Gastroesophageal sphincter (tissue), 4 donors: ENCODE results near the gene TEX53. TPM values are rescaled to one million over a fixed set of nuclear protein-coding genes. Genes with fewer than 3 reads are reported as not detected.

Experiments used
- ATAC-seq: fragments of 150-250 bp; one replicate; pipeline ENCODE4 v1.9.1; 2016; ENCODE audit warnings: mild to moderate bottlenecking, moderate library complexity
- H3K27ac ChIP-seq, 4 donors: fragments of 200-600 bp; sonication (generic) in 3 of 4; 1 replicate in 3 of 4; 2 replicates in 1 of 4; pipeline ENCODE4 v1.5.1; 2016 to 2019
- H3K27me3 ChIP-seq: fragments of 200-600 bp; sonication (generic); one replicate; pipeline ENCODE4 v1.5.1; 2019
- H3K36me3 ChIP-seq, 2 donors: fragments of 200-600 bp; sonication (generic); one replicate each; pipeline ENCODE4 v1.5.1; 2019; ENCODE audit warnings: control low read depth in 1 of 2
- H3K4me1 ChIP-seq, 3 donors: fragments of 200-600 bp; sonication (generic); 1 replicate in 2 of 3; 2 replicates in 1 of 3; pipeline ENCODE4 v1.5.1; 2016 to 2019; ENCODE audit warnings: control low read depth in 2 of 3
- H3K4me3 ChIP-seq, 2 donors: fragments of 200-600 bp; sonication (generic); one replicate each; pipeline ENCODE4 v1.5.1; 2019; ENCODE audit warnings: mild to moderate bottlenecking in 1 of 2, moderate library complexity in 1 of 2
- H3K9me3 ChIP-seq, 3 donors: fragments of 200-600 bp; sonication (generic); one replicate each; pipeline ENCODE4 v1.5.1; 2017 to 2019; ENCODE audit warnings: control low read depth in 2 of 3
- EP300 ChIP-seq: sonication (generic); formaldehyde crosslinking; IDR thresholded peaks from one replicate; pipeline ENCODE4 v1.6.1; 2017; ENCODE audit warnings: antibody characterized with exemption, mild to moderate bottlenecking
- POLR2A ChIP-seq, 2 donors: fragments of 450-650 bp; IDR thresholded peaks; one replicate each; pipeline ENCODE4 v1.6.1; 2017; ENCODE audit warnings: antibody characterized with exemption in 2 of 2, mild to moderate bottlenecking in 2 of 2, moderate library complexity in 1 of 2
- POLR2AphosphoS5 ChIP-seq: sonication (generic); formaldehyde crosslinking; IDR thresholded peaks from one replicate; pipeline ENCODE4 v1.6.1; 2017; ENCODE audit warnings: antibody characterized with exemption
- WGBS, 2 donors: methylation state at CpG; one replicate each; pipeline ENCODE4 v1.1.5; 2018; ENCODE audit warnings: low coverage in 1 of 2; 5-methylcytosine and 5-hydroxymethylcytosine counted together
- total RNA-seq, 4 donors: library from RNA; depleted of rRNA; stranded (reverse); fragments of >200 nt; gene quantifications; one replicate each; pipeline ENCODE4 v1.1.0, GENCODE V29; 2016
- TF ChIP-seq, protein P1 (sequence below), 4 experiments: fragments of 200-600 bp in 2 of 4; fragments of 450-650 bp in 2 of 4; sonication (generic) in 1 of 4; IDR thresholded peaks; one replicate each; pipeline ENCODE4 v1.5.1; 2017 to 2019; ENCODE audit warnings: antibody characterized with exemption in 4 of 4, mild to moderate bottlenecking in 2 of 4, moderate library complexity in 2 of 4

Gene TEX53
- total RNA-seq, 4 donors from 2014 or later = not detected

DNA sequence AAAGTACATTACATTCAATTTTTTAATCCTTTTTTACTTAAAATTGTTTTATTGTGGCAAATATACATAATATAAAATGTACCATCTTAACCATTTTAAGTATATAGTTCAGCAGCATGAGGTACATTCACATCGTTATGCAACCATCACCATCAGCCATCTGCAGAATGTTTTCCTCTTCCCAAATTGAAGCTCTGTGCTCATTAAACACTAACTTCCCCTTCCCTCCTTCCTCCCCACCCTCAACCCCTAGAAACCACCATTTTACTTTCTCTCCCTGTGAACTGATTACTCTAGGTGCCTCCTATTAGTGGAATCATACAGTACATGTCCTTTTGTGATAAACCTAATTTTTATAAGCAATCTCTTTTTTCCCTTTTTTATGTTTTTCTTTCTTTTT is 15.6 kb downstream of the TEX53 start:
- ATAC-seq = no peak
- Histone ChIP-seq H3K9me3 (no peaks in the 10 kb centered on the region), H3K27me3 (no peaks in the 10 kb centered on the region), H3K4me3 (no peak overlapping the region), H3K4me1 (no peaks in the 10 kb centered on the region), H3K36me3 (peaks cover 0 to 96% of the 10 kb centered on the region in 2 donors), H3K27ac (no peak overlapping the region)
- 58 to 67% methylated on average over 1 of the region's 1 CpG for WGBS, 2 donors
- no peak for TF ChIP-seq POLR2AphosphoS5
- no peak for TF ChIP-seq POLR2A (IDR thresholded peaks at IDR 0.05)
- TF ChIP-seq, protein P1, sequence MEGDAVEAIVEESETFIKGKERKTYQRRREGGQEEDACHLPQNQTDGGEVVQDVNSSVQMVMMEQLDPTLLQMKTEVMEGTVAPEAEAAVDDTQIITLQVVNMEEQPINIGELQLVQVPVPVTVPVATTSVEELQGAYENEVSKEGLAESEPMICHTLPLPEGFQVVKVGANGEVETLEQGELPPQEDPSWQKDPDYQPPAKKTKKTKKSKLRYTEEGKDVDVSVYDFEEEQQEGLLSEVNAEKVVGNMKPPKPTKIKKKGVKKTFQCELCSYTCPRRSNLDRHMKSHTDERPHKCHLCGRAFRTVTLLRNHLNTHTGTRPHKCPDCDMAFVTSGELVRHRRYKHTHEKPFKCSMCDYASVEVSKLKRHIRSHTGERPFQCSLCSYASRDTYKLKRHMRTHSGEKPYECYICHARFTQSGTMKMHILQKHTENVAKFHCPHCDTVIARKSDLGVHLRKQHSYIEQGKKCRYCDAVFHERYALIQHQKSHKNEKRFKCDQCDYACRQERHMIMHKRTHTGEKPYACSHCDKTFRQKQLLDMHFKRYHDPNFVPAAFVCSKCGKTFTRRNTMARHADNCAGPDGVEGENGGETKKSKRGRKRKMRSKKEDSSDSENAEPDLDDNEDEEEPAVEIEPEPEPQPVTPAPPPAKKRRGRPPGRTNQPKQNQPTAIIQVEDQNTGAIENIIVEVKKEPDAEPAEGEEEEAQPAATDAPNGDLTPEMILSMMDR (IDR thresholded peaks at IDR 0.05) = no peak
- no peak for TF ChIP-seq EP300

DNA sequence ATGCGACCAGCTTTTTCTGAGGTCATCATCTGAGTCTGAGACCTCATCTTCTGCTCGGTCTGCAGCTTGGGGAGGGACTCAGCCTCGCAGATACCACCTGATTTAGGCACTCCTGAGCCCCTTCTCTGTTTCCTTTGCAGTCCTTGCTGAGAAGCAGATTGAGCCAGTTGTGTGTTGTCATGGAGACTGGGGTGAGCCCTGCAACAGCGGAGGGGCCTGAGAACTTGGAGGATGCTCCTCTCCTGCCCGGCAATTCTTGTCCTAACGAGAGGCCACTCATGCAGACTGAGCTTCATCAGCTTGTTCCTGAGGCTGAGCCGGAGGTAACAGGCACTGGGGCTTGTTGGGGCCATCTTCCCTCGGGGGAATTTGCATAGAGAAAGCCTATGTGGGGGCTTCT is 19.2 kb downstream of the TEX53 start:
- no peaks in the 10 kb centered on the region for H3K27me3 ChIP-seq
- H3K27ac ChIP-seq = no peak overlapping the region
- peaks cover 0 to 100% of the 10 kb centered on the region in 2 donors for H3K36me3 ChIP-seq
- no peak for ATAC-seq
- TF ChIP-seq EP300 (no peak), POLR2AphosphoS5 (no peak), POLR2A (IDR thresholded peaks at IDR 0.05) (no peak)
- TF ChIP-seq, protein P1 (IDR thresholded peaks at IDR 0.05) = no peak
- 92 to 100% methylated on average over 2 to 3 of the region's 8 CpGs for WGBS, 2 donors
- no peaks in the 10 kb centered on the region for H3K9me3 ChIP-seq
- no peak overlapping the region for H3K4me3 ChIP-seq
- no peaks in the 10 kb centered on the region for H3K4me1 ChIP-seq

DNA sequence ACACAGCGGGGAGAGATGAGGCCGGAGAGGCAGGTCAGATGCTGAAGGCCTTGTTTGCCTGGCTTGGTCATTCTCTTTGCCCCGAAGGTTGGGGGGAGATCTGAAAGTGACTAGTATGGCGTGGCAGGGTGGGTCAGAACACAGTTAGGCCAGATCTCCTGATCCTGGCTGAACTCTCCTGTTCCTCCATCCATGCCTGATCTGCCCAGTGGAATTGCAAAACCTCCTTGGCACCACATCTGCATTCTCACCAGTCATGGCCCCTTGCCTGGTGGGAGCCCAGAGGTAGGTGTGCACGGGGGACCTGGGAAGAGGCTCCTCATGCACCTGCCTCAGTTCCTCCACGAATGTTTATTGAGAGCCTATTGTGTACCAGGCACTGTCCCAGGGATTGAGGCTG is 23.2 kb downstream of the TEX53 start:
- Histone ChIP-seq H3K4me3 (no peak overlapping the region), H3K9me3 (no peaks in the 10 kb centered on the region), H3K27me3 (no peaks in the 10 kb centered on the region), H3K4me1 (no peaks in the 10 kb centered on the region), H3K36me3 (peaks cover 4 to 100% of the 10 kb centered on the region in 2 donors), H3K27ac (no peak overlapping the region)
- no CpG with 5 or more reads among the region's 6 CpGs for WGBS, 2 donors
- no peak for ATAC-seq
- TF ChIP-seq POLR2AphosphoS5 (no peak), EP300 (no peak), POLR2A (IDR thresholded peaks at IDR 0.05) (no peak)
- TF ChIP-seq, protein P1 (IDR thresholded peaks at IDR 0.05) = no peak

DNA sequence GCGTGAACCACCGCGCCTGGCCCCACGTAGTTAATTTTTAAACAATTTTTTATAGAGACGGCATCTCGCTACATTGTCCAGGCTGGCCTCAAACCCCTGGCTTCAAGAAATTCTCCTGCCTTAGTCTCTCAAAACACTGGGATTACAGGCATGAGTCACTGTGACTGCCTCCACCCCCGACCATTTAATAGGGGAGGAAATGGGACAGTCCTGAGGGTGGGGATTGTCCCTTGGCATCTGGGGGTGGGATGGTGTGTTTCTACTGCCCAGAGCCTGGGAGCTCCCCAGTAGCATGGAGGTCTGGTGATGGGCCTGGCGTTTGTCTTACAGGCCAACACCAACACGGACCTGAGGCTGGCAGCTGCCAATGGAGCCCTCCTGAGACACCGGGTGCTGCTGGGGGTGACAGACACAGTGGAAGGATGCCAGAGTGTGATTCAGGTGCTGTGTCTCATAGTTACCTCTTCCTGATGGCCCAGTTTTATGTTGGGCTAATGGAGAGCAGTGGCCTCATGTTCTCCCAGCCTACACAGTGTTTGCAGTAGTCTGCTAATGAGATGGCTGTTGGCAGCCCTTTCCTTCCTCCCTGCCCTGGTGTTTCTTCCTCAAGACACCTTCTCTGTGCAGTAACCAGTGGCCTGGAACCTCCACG is 24.0 kb downstream of the TEX53 start:
- Histone ChIP-seq H3K36me3 (peaks cover 4 to 100% of the 10 kb centered on the region in 2 donors), H3K4me3 (no peak overlapping the region), H3K4me1 (no peaks in the 10 kb centered on the region), H3K27me3 (no peaks in the 10 kb centered on the region), H3K27ac (no peak overlapping the region), H3K9me3 (no peaks in the 10 kb centered on the region)
- ATAC-seq = no peak
- TF ChIP-seq POLR2AphosphoS5 = no peak
- TF ChIP-seq EP300 = no peak
- TF ChIP-seq, protein P1 (IDR thresholded peaks at IDR 0.05) = no peak
- 84% methylated on average over 7 of the region's 11 CpGs; no CpG with 5 or more reads in 1 of the 2 donors for WGBS, 2 donors

DNA sequence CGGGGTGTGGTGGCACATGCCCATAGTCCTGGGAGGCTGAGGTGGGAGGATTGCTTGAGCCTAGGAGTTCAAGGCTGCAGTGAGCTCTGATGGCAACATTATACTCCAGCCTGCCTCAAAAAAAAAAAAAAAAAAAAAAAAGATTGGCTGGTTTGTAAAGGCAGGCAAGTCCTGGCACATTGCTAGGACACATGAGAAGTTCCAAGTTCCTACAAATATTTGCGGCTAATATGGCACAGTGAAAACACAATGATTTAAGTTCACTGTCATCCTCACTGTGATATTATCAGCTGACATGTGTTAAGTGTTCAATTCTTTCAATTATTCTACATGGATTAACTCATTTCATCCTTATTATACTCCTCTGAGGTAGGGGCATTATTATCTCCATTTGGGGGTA is 26.4 kb downstream of the TEX53 start:
- Histone ChIP-seq H3K4me1 (no peaks in the 10 kb centered on the region), H3K27ac (no peak overlapping the region), H3K4me3 (no peak overlapping the region), H3K36me3 (peaks cover 4 to 100% of the 10 kb centered on the region in 2 donors), H3K27me3 (no peaks in the 10 kb centered on the region), H3K9me3 (no peaks in the 10 kb centered on the region)
- TF ChIP-seq EP300 = no peak
- TF ChIP-seq POLR2A (IDR thresholded peaks at IDR 0.05) = no peak
- TF ChIP-seq POLR2AphosphoS5 = no peak
- TF ChIP-seq, protein P1 (IDR thresholded peaks at IDR 0.05) = no peak
- 0 to 60% methylated on average over 1 to 2 of the region's 2 CpGs for WGBS, 2 donors
- ATAC-seq = no peak
